GM18502 (cell line): ENCODE data around the gene CYP21A2.
"Not testable (repeated sequence)": the region's sequence is repeated elsewhere in the genome, so short reads cannot be mapped to it uniquely, and the experiment has no call there.

ENCODE experiments used
- ATAC-seq: cut with Tn5 transposase; IDR thresholded peaks from one replicate; pipeline ENCODE4 v1.9.1; 2021; ENCODE audit warnings: mild to moderate bottlenecking; ENCODE audit not compliant: unreplicated experiment, poor library complexity

Gene CYP21A2

GRCh38 chr6:32049736-32050135 is 11.5 kb downstream of the CYP21A2 start:
- ATAC-seq: not testable (repeated sequence)

GRCh38 chr6:32050562-32050961 is 12.3 kb downstream of the CYP21A2 start:
- ATAC-seq: no peak

DNA sequence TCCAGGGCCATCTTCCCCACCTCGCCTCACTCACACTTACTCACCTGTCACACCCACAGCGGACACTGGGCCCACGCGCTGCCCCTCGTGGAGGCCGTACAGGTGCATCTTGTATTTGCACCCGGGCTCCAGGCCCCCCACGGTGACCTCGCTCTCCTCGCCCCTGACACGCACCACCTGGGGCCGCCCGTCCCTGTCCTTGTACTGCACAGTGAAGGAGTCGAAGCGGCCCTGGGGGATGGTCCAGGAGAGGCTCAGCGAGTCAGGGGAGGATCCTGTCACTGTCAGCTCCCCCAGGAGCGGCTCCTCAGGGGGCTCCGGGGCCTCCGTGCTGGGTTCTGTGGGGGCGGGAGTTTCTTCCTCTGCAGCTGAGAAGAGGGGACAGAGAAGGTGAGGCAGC is 14.4 kb downstream of the CYP21A2 start:
- not testable (repeated sequence) for ATAC-seq

DNA sequence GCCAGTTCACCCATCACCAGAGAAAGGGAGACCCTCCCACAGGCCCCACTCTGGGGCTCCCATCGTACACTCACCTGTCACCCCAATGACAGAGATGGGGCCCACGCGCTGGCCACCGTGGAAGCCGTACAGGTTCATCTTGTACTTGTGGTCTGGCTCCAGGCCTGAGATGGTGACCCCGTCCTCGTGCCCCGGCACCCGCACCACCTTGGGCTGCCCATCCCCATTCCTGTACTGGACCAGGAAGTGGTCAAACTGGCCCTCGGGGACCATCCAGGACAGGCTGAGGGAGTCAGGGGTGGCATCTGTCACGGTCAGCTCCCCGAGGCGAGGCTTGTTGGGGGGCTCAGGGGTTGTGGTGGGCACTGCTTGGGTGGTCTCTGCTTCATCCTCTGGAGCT is 15.1 kb downstream of the CYP21A2 start:
- ATAC-seq: not testable (repeated sequence)

DNA sequence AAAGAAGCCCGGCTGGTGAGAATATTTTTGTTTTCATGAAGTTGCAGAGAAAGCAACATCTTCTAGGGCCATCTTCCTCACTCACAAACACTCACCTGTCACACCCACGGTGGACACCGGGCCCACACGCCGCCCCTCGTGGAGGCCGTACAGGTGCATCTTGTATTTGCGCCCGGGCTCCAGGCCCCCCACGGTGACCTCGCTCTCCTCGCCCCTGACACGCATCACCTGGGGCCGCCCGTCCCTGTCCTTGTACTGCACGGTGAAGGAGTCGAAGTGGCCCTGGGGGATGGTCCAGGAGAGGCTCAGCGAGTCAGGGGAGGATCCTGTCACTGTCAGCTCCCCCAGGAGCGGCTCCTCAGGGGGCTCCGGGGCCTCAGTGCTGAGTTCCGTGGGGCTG is 17.5 kb downstream of the CYP21A2 start:
- ATAC-seq: not testable (repeated sequence)

DNA sequence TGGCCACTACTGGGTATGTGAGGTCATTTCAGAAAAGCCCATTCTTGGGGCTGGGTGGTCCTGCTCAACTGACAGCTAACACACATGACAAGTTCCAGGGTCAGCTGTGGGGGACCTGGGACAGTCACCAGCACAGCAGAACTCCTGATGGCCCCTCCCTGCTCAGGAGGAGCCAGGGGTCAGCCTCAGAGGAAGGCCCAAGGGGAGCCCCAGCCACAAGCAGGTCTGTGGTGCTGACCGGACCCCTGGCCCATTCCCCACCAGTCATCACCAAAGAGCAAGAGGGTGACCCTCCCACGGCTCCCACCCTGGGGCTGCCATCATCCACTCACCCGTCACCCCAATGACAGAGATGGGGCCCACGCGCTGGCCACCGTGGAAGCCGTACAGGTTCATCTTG is 18.0 kb downstream of the CYP21A2 start:
- ATAC-seq: no peak

DNA sequence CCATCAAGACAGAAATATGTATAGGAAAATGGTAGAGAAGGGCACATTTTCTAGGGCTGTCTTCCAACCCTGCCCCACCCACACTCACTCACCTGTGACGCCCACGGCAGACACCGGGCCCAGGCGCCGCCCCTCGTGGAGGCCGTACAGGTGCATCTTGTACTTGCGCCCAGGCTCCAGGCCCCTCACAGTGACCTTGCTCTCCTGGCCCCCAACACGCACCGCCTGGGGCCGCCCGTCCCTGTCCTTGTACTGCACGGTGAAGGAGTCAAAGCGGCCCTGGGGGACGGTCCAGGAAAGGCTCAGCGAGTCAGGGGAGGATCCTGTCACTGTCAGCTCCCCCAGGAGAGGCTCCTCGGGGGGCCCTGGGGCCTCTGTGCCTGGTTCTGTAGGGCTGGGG is 19.8 kb downstream of the CYP21A2 start:
- ATAC-seq: no peak

- no peak for ATAC-seq
Measured at GRCh38 chr6:32058511-32058963, 20.3 kb downstream of the CYP21A2 start.

- ATAC-seq: no peak
Measured at GRCh38 chr6:32060966-32061655, 22.9 kb downstream of the CYP21A2 start.

DNA sequence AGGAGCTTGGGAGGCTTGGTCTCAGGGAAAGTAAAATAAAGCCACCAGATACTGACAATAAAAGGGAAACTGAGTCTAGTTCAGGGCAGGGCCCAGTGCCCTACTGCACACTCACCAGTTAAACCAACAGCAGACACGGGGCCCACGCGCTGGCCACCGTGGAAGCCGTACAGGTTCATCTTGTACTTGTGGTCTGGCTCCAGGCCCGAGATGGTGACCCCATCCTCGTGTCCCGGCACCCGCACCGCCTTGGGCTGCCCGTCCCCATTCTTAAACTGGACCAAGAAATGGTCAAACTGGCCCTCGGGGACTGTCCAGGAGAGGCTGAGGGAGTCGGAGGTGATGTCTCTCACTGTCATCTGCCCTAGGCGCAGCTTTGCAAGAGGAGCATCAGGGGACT is 26.5 kb downstream of the CYP21A2 start:
- no peak for ATAC-seq

DNA sequence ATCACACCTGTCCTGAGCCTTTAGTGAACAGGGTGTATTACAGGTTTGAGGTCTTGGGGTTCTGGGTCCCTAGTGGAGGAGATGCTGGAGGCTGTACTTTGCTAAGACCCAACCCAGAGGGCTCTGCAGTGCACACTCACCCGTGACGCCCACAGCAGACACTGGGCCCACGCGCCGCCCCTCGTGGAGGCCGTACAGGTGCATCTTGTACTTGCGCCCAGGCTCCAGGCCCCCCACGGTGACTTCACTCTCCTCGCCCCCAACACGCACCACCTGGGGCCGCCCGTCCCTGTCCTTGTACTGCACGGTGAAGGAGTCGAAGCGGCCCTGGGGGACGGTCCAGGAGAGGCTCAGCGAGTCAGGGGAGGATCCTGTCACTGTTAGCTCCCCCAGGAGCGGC is 29.3 kb downstream of the CYP21A2 start:
- not testable (repeated sequence) for ATAC-seq

DNA sequence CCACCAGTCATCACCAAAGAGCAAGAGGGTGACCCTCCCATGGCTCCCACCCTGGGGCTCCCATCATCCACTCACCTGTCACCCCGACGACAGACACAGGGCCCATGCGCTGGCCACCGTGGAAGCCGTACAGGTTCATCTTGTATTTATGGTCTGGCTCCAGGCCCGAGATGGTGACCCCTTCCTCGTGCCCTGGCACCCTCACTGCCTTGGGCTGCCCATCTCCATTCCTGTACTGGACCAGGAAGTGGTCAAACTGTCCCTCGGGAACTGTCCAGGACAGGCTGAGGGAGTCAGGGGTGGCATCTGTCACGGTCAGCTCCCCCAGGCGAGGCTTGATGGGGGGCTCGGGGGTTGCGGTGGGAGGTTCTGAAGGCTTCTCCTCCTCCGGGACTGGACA is 30.1 kb downstream of the CYP21A2 start:
- ATAC-seq: not testable (repeated sequence)

GRCh38 chr6:32068867-32069266 is 30.7 kb downstream of the CYP21A2 start:
- no peak for ATAC-seq

DNA sequence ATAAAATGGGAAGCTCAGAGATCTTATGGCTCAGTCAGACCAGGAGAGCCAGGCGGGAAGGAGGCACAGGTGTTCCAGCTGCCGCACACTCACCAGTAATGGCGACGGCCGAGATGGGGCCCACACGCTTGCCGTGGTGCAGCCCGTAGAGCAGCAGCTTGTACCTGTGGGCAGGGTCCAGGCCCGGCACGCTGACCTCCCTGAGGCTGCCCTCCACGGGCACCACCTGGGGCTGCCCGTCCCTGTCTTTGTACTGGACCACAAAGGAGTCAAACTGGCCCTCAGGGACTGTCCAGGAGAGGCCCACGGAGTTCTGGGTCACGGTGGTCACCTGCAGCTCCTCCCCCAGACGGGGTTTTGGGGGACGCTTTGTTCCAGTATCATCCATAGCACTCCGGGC is 31.2 kb downstream of the CYP21A2 start:
- ATAC-seq: no peak

DNA sequence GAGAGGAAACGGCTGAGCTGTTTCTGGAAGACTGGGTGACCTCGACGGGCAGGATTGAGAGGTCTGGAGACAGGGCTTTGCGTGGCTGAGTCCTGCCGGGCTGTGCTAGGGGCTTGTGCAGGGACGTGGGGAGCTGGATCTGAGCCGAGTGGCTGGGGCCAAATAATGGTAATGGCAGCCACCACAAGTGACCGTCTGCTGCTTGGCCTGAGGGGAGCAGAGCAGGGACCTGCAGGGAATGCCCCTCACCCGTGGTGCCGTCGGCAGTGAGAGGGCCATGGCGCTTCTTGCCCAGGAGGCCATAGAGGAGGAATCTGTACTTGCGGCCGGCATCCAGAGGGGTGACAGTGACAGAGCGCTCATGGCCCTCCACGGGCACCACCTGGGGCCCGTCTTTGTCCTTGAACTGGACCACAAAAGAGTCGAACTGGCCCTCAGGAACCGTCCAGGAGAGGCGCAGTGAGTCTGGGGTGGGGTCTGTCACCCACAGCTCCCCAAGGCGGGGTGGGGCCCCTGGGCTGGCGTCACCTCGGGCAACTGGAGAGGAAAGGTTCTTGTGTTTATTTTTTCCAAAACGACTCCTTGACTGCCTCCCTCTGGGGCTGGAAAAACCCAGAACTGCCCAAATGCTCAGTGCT is 31.8 kb downstream of the CYP21A2 start:
- ATAC-seq: no peak

DNA sequence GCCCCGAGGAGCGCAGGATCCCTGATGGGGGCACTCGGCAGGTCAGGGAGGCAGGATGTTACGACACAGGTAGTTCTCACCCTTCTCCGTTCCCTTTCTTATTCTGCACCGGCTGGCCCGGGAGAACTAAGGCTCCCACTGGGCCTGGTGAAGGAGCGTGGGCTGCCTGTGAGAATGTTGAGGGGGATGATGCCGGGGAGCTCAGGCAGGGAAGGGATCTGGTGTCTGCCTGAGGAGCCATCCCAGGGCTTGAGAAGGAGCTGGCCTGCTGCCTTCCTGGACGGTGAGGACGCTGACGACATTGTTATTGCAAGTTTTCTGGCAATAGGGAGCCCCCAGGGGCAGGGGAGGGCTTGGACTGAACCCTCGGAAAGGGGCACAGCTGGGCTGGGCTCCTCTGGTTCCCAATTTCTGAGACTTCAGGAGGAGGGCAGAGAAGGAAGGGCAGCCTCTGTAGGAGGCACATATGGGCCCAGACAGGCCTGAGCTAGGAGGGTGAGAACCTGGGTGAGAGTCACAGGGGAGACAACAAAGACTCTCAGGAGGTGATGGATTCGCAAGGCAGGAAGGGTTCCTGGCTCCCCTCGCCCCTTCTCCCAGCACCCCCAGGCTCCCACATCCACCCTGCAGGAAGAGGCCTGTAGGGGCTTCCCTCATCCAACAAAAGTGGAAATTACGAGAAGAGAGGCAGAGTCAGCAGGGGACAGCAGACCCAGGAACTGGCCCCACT is 32.8 kb downstream of the CYP21A2 start:
- no peak for ATAC-seq

DNA sequence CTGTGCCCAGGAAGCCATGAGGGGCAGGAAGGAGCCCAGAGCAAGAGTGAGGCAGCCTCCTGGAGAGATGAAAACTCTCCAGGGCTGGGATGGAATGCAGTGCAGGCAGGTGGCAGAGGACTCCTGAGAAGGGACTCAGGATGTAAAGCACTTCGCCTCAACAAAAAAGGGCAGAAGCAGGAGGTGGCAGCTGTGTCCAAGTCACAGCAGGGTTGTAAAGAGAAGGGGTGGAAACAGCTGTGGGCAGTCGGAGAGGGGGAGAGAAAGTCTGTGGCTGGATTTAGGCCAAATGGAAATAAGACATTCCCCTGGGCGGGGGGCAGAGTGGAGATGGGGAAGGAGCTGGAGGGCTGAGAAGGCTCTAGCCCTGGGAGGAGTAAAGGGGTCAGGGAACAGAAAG is 34.9 kb downstream of the CYP21A2 start:
- no peak for ATAC-seq

DNA sequence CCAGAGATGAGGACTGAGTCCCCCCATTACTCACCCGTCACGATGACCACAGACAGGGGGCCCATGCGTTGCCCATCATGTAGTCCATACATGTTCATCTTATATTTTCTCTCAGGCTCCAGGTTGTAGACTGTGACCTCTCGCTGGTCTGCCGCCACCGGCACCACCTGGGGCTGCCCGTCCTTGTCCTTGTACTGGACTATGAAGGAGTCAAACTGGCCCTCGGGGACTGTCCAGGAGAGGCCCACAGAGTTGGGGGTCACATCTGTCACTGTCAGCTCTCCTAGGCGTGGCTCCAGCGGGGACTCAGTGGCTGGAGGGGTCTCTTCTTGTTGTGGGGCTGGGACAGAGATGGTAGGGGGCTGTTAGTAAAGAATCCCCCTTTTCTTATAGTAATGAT is 35.4 kb downstream of the CYP21A2 start:
- ATAC-seq: no peak

- no peak for ATAC-seq
Measured at GRCh38 chr6:32074996-32075532, 36.8 kb downstream of the CYP21A2 start.

GRCh38 chr6:32075781-32076180 is 37.6 kb downstream of the CYP21A2 start:
- ATAC-seq: no peak

- ATAC-seq: no peak
Measured at GRCh38 chr6:32076321-32076809, 38.1 kb downstream of the CYP21A2 start.
